HepG2 (cell line): ENCODE measurements around the gene PLXNC1. TPM values are rescaled to one million over a fixed set of nuclear protein-coding genes. Genes with fewer than 3 reads are reported as not detected.

Experiments used
- ATAC-seq: fragments of 200-7000 bp; cut with Tn5 transposase; 3 replicates; pipeline ENCODE4 v1.9.1; 2020; ENCODE audit warnings: mild to moderate bottlenecking, moderate library complexity
- BruUV-seq: library from RNA; stranded (reverse); fragments of 400-500 nt; replicated peaks from 2 replicates; lab custom pipeline; 2021; lab: Mats Ljungman, UMichigan
- CTCF ChIA-PET: fragments of 300-600 bp; formaldehyde crosslinking; extraction: SDS; loops from one replicate; lab custom pipeline; 2021; ENCODE audit warnings: low total read pairs, inconsistent platforms, low intra/inter-chr PET ratio; lab: Yijun Ruan, JAX
- POLR2A ChIA-PET: fragments of 350-600 bp; sonication (Branson Sonifier 250); formaldehyde crosslinking; loops from one replicate; lab custom pipeline; 2020; ENCODE audit warnings: antibody characterized with exemption, inconsistent platforms; lab: Yijun Ruan, JAX
- DNase-seq: peaks from one replicate; pipeline ENCODE4 v3.0.0-alpha.2; 2015; ENCODE audit warnings: low spot score
- FAIRE-seq: peaks from 3 replicates; lab custom pipeline; 2011; peaks lifted over from hg19 to GRCh38; lab: Jason Lieb, UNC
- H2AFZ ChIP-seq: one replicate; pipeline ENCODE4 v1.6.1; 2011; ENCODE audit warnings: low read length, inconsistent platforms
- H3K27ac ChIP-seq: fragments of 300-600 bp; 3 replicates; pipeline ENCODE4 v1.8.0; 2011; ENCODE audit warnings: mixed run types, mild to moderate bottlenecking, mixed read lengths, low read length, inconsistent platforms; ENCODE audit not compliant: insufficient read depth; ENCODE audit errors: extremely low read length
- H3K27me3 ChIP-seq, 2 experiments: fragments of 200-600 bp in 1 of 2; 2 replicates in 1 of 2; 3 replicates in 1 of 2; pipeline versions ENCODE4 v1.6.0 to v1.8.0; 2011; ENCODE audit warnings: low read length in 2 of 2, mild to moderate bottlenecking in 2 of 2, moderate library complexity in 2 of 2, inconsistent platforms in 1 of 2; ENCODE audit not compliant: insufficient read depth in 2 of 2, control insufficient read depth in 1 of 2
- H3K36me3 ChIP-seq, 2 experiments: fragments of 200-600 bp in 1 of 2; replicated peaks in 1 of 2; 2 replicates in 1 of 2; 3 replicates in 1 of 2; pipeline versions ENCODE4 v1.5.1 to v1.8.0; 2011; ENCODE audit warnings: low read length in 2 of 2, inconsistent platforms in 1 of 2; ENCODE audit not compliant: insufficient read depth in 2 of 2, control insufficient read depth in 1 of 2
- H3K4me1 ChIP-seq: 2 replicates; pipeline ENCODE4 v1.5.1; 2012; ENCODE audit warnings: low read length, inconsistent platforms; ENCODE audit not compliant: insufficient read depth
- H3K4me2 ChIP-seq: 2 replicates; pipeline ENCODE4 v1.6.0; 2011; ENCODE audit warnings: low read depth, low read length, inconsistent platforms
- H3K4me3 ChIP-seq, 3 experiments: fragments of 200-600 bp in 1 of 3; sonication (generic), shearing (Covaris generic) in 1 of 3; replicated peaks in 1 of 3; 2 replicates each; pipeline ENCODE4 v1.5.1; 2011 to 2016; ENCODE audit warnings: low read length in 3 of 3, inconsistent platforms in 2 of 3, low read depth in 2 of 3, mild to moderate bottlenecking in 2 of 3, control low read depth in 1 of 3, mixed read lengths in 1 of 3; ENCODE audit not compliant: insufficient read depth in 1 of 3
- H3K79me2 ChIP-seq: one replicate; pipeline ENCODE4 v1.6.1; 2011; ENCODE audit warnings: low read length, inconsistent platforms; ENCODE audit not compliant: insufficient read depth
- H3K9ac ChIP-seq: 2 replicates; pipeline ENCODE4 v1.6.0; 2011; ENCODE audit warnings: mild to moderate bottlenecking, low read depth, low read length, inconsistent platforms; ENCODE audit not compliant: insufficient read depth
- H3K9me3 ChIP-seq: 2 replicates; pipeline ENCODE4 v1.5.1; 2012; ENCODE audit warnings: mild to moderate bottlenecking, low read length
- H4K20me1 ChIP-seq: 2 replicates; pipeline ENCODE4 v1.6.0; 2011; ENCODE audit warnings: inconsistent platforms, mild to moderate bottlenecking, low read length, moderate library complexity; ENCODE audit not compliant: insufficient read depth
- FOXM1 ChIP-seq: sonication (generic); formaldehyde crosslinking; IDR thresholded peaks from 2 replicates; pipeline ENCODE4 v1.5.0; 2020; ENCODE audit warnings: missing genetic modification reagents
- HOXD1 ChIP-seq: sonication (generic); formaldehyde crosslinking; IDR thresholded peaks from 2 replicates; pipeline ENCODE4 v1.5.0; 2020; ENCODE audit warnings: missing genetic modification reagents
- POGZ ChIP-seq: sonication (generic); formaldehyde crosslinking; IDR thresholded peaks from 2 replicates; pipeline ENCODE4 v1.4.0; 2020; ENCODE audit warnings: mild to moderate bottlenecking, missing genetic modification reagents
- SNAI1 ChIP-seq: sonication (generic); formaldehyde crosslinking; IDR thresholded peaks from 2 replicates; pipeline ENCODE4 v1.5.0; 2020; ENCODE audit warnings: mild to moderate bottlenecking, missing genetic modification reagents, borderline replicate concordance
- ZGPAT ChIP-seq: IDR thresholded peaks from 2 replicates; pipeline ENCODE4 v1.6.1; 2016; ENCODE audit warnings: mild to moderate bottlenecking
- ZNF17 ChIP-seq: sonication (generic); formaldehyde crosslinking; IDR thresholded peaks from 2 replicates; pipeline ENCODE4 v1.5.0; 2020; ENCODE audit warnings: mild to moderate bottlenecking, missing genetic modification reagents
- ZNF451 ChIP-seq: sonication (generic); formaldehyde crosslinking; IDR thresholded peaks from 2 replicates; pipeline ENCODE4 v1.5.0; 2020; ENCODE audit warnings: mild to moderate bottlenecking, missing genetic modification reagents
- ZNF501 ChIP-seq: sonication (generic); formaldehyde crosslinking; IDR thresholded peaks from 2 replicates; pipeline ENCODE4 v1.5.1; 2020; ENCODE audit warnings: mild to moderate bottlenecking, moderate library complexity, missing genetic modification reagents
- ZNF615 ChIP-seq: sonication (generic); formaldehyde crosslinking; IDR thresholded peaks from 2 replicates; pipeline ENCODE4 v1.5.0; 2020; ENCODE audit warnings: mild to moderate bottlenecking, missing genetic modification reagents, borderline replicate concordance
- ZNF747 ChIP-seq: sonication (generic); formaldehyde crosslinking; IDR thresholded peaks from 2 replicates; pipeline ENCODE4 v1.8.1; 2023; ENCODE audit warnings: missing genetic modification reagents, mild to moderate bottlenecking, borderline replicate concordance
- WGBS: methylation state at CpG from one replicate; pipeline ENCODE4 v1.1.6; 2017; ENCODE audit warnings: low lambda C conversion rate; 5-methylcytosine and 5-hydroxymethylcytosine counted together
- in situ Hi-C: cut with HindIII; loops from 2 replicates; pipeline ENCODE4 v1.10.0; 2017; ENCODE audit warnings: low pct_unique_long_range_greater_than_20kb; ENCODE audit not compliant: extremely low pct_ligation_motif_present
- intact Hi-C: fragments of 100-400 bp; cut with micrococcal nuclease; formaldehyde crosslinking; loops from one replicate; pipeline ENCODE4 v1.10.0; 2022; ENCODE audit not compliant: unreplicated experiment
- polyA plus RNA-seq, 8 experiments: library from polyadenylated mRNA; depleted of rRNA in 3 of 8; stranded (reverse) in 7 of 8; unstranded in 1 of 8; fragments of >200 nt; fragmentation: Illumina TruSeq in 4 of 8; extraction: Trizol in 4 of 8; gene quantifications; 2 replicates each; pipeline versions ENCODE4 v1.2.1 to v1.2.3, GENCODE V29; 2011 to 2016; ENCODE audit warnings: low read depth in 4 of 8, missing spikeins in 1 of 8, mixed read lengths in 1 of 8; ENCODE audit not compliant: insufficient read depth in 1 of 8
- total RNA-seq, 5 experiments: library from RNA; depleted of rRNA; stranded (reverse); fragments of >200 nt; fragmentation: Illumina TruSeq; extraction: Trizol; gene quantifications; 2 replicates each; pipeline ENCODE4 v1.2.3, GENCODE V29; 2016; ENCODE audit warnings: low read depth in 1 of 5
- TF ChIP-seq, protein P1 (sequence below): IDR thresholded peaks from 2 replicates; pipeline ENCODE4 v1.4.0; 2020; ENCODE audit warnings: mild to moderate bottlenecking, missing genetic modification reagents
- TF ChIP-seq, protein P2 (sequence below): sonication (generic); formaldehyde crosslinking; IDR thresholded peaks from 2 replicates; pipeline ENCODE4 v1.8.1; 2023; ENCODE audit warnings: mild to moderate bottlenecking, missing genetic modification reagents, borderline replicate concordance
- TF ChIP-seq, protein P3 (sequence below): sonication (generic); formaldehyde crosslinking; IDR thresholded peaks from 2 replicates; pipeline ENCODE4 v1.4.0; 2020; ENCODE audit warnings: mild to moderate bottlenecking, missing genetic modification reagents

The PLXNC1 gene
- total and polyA plus RNA-seq, 2 of the 13 experiments (the other 11 are each of a cell fraction or from before 2014, with no cell fraction given) = 6.6 to 11.2 TPM

- TF ChIP-seq, protein P1, sequence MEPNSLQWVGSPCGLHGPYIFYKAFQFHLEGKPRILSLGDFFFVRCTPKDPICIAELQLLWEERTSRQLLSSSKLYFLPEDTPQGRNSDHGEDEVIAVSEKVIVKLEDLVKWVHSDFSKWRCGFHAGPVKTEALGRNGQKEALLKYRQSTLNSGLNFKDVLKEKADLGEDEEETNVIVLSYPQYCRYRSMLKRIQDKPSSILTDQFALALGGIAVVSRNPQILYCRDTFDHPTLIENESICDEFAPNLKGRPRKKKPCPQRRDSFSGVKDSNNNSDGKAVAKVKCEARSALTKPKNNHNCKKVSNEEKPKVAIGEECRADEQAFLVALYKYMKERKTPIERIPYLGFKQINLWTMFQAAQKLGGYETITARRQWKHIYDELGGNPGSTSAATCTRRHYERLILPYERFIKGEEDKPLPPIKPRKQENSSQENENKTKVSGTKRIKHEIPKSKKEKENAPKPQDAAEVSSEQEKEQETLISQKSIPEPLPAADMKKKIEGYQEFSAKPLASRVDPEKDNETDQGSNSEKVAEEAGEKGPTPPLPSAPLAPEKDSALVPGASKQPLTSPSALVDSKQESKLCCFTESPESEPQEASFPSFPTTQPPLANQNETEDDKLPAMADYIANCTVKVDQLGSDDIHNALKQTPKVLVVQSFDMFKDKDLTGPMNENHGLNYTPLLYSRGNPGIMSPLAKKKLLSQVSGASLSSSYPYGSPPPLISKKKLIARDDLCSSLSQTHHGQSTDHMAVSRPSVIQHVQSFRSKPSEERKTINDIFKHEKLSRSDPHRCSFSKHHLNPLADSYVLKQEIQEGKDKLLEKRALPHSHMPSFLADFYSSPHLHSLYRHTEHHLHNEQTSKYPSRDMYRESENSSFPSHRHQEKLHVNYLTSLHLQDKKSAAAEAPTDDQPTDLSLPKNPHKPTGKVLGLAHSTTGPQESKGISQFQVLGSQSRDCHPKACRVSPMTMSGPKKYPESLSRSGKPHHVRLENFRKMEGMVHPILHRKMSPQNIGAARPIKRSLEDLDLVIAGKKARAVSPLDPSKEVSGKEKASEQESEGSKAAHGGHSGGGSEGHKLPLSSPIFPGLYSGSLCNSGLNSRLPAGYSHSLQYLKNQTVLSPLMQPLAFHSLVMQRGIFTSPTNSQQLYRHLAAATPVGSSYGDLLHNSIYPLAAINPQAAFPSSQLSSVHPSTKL (CRISPR knock-in tag) = no peak; the same call in 1 of the 2 replicates
- TF ChIP-seq ZNF615 (CRISPR knock-in tag) (no peak), ZGPAT (CRISPR knock-in tag) (peak; percentile 74; the same call in 1 of the 2 replicates), FOXM1 (CRISPR knock-in tag) (no peak), ZNF451 (0 out of 2 replicates have a peak, but pooled peaks have one; percentile 47)
Observed at GRCh38 chr12:94149119-94149780, 873 bp downstream of the PLXNC1 start (continued).

DNA sequence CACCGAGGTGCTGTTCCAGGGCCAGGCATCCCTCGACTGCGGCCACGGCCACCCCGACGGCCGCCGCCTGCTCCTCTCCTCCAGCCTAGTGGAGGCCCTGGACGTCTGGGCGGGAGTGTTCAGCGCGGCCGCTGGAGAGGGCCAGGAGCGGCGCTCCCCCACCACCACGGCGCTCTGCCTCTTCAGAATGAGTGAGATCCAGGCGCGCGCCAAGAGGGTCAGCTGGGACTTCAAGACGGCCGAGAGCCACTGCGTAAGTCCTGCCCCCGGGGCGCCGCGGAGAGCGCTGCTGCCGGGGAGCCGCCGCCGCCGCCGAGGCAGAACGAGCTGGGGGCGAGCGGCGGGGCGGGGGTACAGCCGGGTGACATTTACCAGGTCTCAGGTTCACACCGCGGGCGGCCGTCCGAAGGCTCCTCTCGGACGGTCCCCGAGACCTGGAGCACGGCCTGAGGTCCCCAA lies 1.4 kb downstream of the PLXNC1 start:
- Histone ChIP-seq H3K4me2 (peak overlapping the region; percentile 83), H3K27ac (peak overlapping the region; percentile 72), H4K20me1 (no peaks in the 10 kb centered on the region), H3K4me3 (peak overlapping the region; percentile 64 to 90 (median 76)), H3K79me2 (peaks cover 35% of the 10 kb centered on the region), H2AFZ (no peak overlapping the region), H3K36me3 (no peaks in the 10 kb centered on the region; a peak in 1 of 5 replicates), H3K9ac (peak overlapping the region; percentile 72), H3K27me3 (peaks cover 0 to 12% of the 10 kb centered on the region in 2 experiments; a peak in 2 of 5 replicates), H3K4me1 (peaks cover 54% of the 10 kb centered on the region), H3K9me3 (no peaks in the 10 kb centered on the region)
- intact Hi-C loops = loop anchor here (5.0 to 10.0 kb wide), 3 partner anchors 127 to 237 kb away; no protein-coding TSS in a partner anchor
- POLR2A ChIA-PET = interaction anchor here (1.5 to 4.7 kb wide), 4 partner anchors 24 to 309 kb away, joined by 5 to 40 read pairs (median 20); no protein-coding TSS in a partner anchor
- CTCF ChIA-PET = interaction anchor here (0.8 to 1.2 kb wide), 2 partner anchors 9 to 46 kb away, joined by 3 to 4 read pairs; no protein-coding TSS in a partner anchor
- BruUV-seq = TSS peak; percentile 47
- no CpG with 5 or more reads among the region's 49 CpGs for WGBS
- FAIRE-seq (no peak), DNase-seq (no peak), ATAC-seq (peak; percentile 45)
- in situ Hi-C loops = loop anchor here (5.0 to 25.0 kb wide), 3 partner anchors 285 to 612 kb away; no protein-coding TSS in a partner anchor
- TF ChIP-seq ZNF747 (CRISPR knock-in tag) (no peak; the same call in 1 of the 2 replicates), ZNF17 (no peak), SNAI1 (CRISPR knock-in tag) (0 out of 2 replicates have a peak, but pooled peaks have one; percentile 32), HOXD1 (CRISPR knock-in tag) (0 out of 2 replicates have a peak, but pooled peaks have one; percentile 18), ZNF501 (CRISPR knock-in tag) (0 out of 2 replicates have a peak, but pooled peaks have one; percentile 59), POGZ (CRISPR knock-in tag) (peak; percentile 6; the same call in 1 of the 2 replicates)
- TF ChIP-seq, protein P2, sequence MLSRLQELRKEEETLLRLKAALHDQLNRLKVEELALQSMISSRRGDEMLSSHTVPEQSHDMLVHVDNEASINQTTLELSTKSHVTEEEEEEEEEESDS (CRISPR knock-in tag) = 0 out of 2 replicates have a peak, but pooled peaks have one; percentile 7
- TF ChIP-seq, protein P3, sequence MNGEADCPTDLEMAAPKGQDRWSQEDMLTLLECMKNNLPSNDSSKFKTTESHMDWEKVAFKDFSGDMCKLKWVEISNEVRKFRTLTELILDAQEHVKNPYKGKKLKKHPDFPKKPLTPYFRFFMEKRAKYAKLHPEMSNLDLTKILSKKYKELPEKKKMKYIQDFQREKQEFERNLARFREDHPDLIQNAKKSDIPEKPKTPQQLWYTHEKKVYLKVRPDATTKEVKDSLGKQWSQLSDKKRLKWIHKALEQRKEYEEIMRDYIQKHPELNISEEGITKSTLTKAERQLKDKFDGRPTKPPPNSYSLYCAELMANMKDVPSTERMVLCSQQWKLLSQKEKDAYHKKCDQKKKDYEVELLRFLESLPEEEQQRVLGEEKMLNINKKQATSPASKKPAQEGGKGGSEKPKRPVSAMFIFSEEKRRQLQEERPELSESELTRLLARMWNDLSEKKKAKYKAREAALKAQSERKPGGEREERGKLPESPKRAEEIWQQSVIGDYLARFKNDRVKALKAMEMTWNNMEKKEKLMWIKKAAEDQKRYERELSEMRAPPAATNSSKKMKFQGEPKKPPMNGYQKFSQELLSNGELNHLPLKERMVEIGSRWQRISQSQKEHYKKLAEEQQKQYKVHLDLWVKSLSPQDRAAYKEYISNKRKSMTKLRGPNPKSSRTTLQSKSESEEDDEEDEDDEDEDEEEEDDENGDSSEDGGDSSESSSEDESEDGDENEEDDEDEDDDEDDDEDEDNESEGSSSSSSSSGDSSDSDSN = peak; percentile 2; the same call in 1 of the 2 replicates
